Astrocyte (in vitro differentiated cells and primary cell): Measurements from ENCODE around the gene S100A16.

Source experiments
- EZH2 ChIP-seq: IDR thresholded peaks from 2 replicates; pipeline ENCODE4 v1.6.1; 2012; ENCODE audit warnings: mild to moderate bottlenecking, low read length, inconsistent platforms; ENCODE audit not compliant: insufficient read depth
- TF ChIP-seq, protein P1 (sequence below): IDR thresholded peaks from 2 replicates; pipeline ENCODE4 v1.5.1; 2011; ENCODE audit warnings: low read depth, mild to moderate bottlenecking, inconsistent platforms, low read length, moderate library complexity; ENCODE audit not compliant: insufficient read depth

GRCh38 chr1:153616917-153617311 lies 4.0 kb upstream of the S100A16 start:
- TF ChIP-seq, protein P1, sequence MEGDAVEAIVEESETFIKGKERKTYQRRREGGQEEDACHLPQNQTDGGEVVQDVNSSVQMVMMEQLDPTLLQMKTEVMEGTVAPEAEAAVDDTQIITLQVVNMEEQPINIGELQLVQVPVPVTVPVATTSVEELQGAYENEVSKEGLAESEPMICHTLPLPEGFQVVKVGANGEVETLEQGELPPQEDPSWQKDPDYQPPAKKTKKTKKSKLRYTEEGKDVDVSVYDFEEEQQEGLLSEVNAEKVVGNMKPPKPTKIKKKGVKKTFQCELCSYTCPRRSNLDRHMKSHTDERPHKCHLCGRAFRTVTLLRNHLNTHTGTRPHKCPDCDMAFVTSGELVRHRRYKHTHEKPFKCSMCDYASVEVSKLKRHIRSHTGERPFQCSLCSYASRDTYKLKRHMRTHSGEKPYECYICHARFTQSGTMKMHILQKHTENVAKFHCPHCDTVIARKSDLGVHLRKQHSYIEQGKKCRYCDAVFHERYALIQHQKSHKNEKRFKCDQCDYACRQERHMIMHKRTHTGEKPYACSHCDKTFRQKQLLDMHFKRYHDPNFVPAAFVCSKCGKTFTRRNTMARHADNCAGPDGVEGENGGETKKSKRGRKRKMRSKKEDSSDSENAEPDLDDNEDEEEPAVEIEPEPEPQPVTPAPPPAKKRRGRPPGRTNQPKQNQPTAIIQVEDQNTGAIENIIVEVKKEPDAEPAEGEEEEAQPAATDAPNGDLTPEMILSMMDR, result no peak
- TF ChIP-seq EZH2, result no peak
